Measurements from ENCODE around the gene COL5A1. TPM values are rescaled to one million over a fixed set of nuclear protein-coding genes. Genes with fewer than 3 reads are reported as not detected.

The COL5A1 gene
- total RNA-seq, 2 donors from 2014 or later, result not detected

DNA sequence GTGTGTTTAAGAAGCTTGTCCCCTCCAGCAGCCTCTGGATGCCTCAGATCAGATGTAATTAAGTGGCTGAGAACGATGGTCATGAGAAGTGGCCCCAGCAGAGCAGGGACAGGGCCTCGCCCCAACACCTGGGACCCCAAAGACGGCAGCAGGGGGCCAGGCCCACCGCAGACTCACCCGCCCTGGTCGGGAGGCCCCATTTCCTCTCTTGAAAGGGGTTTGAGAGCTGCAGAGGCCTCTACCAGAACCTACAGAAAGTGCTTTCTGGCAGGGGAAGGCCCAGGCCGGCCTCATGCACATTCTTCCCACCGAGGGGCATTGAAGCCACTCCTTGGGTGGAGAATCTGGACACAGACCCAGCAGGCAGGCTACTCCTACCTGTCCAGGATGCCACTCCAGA lies 153.8 kb downstream of the COL5A1 start:
- no peaks in the 10 kb centered on the region for H3K36me3 Mint-ChIP-seq
- H3K9me3 Mint-ChIP-seq, result no peaks in the 10 kb centered on the region
- ATAC-seq, result no peak

DNA sequence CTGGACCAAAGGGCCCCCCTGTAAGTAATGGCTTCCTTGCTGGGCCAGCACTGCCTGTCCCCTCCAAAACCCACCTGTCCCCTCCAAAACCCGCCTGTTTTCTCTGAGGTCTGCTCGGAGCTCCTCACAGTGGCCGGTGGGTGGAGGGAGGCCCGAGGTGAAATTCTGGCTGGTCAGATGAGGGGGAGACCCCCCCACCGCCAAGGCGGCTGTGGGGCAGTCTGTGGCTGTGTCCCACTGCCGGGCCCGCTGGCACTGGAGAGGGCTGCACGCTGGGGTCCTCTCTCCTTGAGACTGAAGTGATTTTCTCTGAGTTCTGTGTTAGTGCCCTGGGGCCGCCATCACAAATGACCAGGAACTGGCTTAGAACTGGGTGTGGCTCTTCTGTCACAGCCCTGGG lies 155.3 kb downstream of the COL5A1 start:
- Mint-ChIP-seq H3K4me3 (no peak overlapping the region), H3K27me3 (peaks cover 6 to 13% of the 10 kb centered on the region in 2 donors), H3K4me1 (ENCODE audit: low read depth in 2 of 2) (no peaks in the 10 kb centered on the region), H3K27ac (no peak overlapping the region), H3K36me3 (no peaks in the 10 kb centered on the region), H3K9me3 (no peaks in the 10 kb centered on the region)
- no peak for ATAC-seq
- no peak for DNase-seq (ENCODE audit: low spot score)

More for the DNA sequence above, 153.8 kb downstream of the COL5A1 start:
- no peak for DNase-seq (ENCODE audit: low spot score)
- Mint-ChIP-seq H3K27me3 (peaks cover 10 to 16% of the 10 kb centered on the region in 2 donors), H3K4me1 (ENCODE audit: low read depth in 2 of 2) (no peaks in the 10 kb centered on the region), H3K4me3 (no peak overlapping the region), H3K27ac (no peak overlapping the region)

DNA sequence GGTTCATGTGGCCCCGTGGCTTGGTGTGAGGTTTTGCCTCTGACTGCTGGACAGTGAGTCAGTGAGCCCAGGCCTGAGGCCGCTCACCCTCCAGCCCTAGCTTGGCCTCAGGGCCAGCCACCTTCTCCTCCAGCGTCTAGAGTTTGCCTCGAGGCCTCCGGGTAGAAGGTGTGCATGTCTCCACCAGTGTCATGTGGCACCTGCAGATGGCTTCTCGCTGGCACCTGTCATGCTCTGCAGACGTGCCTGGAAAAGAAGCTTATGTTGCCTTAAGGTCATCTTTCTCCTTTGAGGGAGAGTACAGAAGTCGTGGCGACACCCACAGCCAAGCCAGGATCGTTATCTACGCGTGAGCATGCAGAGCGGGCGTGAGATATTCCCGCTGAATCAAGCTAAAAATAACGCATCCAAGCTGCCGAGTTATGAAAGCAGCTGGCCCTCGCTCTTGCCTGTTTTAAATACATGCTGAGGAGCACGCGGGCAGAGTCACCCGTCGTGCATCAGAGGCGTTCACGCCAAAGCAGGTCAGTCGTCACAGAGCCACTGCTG lies 159.3 kb downstream of the COL5A1 start:
- no peak for ATAC-seq
- Mint-ChIP-seq H3K4me3 (no peak overlapping the region), H3K36me3 (no peaks in the 10 kb centered on the region), H3K27me3 (no peaks in the 10 kb centered on the region), H3K27ac (no peak overlapping the region), H3K4me1 (ENCODE audit: low read depth in 2 of 2) (no peaks in the 10 kb centered on the region), H3K9me3 (no peaks in the 10 kb centered on the region)
- DNase-seq (ENCODE audit: low spot score), result no peak

DNA sequence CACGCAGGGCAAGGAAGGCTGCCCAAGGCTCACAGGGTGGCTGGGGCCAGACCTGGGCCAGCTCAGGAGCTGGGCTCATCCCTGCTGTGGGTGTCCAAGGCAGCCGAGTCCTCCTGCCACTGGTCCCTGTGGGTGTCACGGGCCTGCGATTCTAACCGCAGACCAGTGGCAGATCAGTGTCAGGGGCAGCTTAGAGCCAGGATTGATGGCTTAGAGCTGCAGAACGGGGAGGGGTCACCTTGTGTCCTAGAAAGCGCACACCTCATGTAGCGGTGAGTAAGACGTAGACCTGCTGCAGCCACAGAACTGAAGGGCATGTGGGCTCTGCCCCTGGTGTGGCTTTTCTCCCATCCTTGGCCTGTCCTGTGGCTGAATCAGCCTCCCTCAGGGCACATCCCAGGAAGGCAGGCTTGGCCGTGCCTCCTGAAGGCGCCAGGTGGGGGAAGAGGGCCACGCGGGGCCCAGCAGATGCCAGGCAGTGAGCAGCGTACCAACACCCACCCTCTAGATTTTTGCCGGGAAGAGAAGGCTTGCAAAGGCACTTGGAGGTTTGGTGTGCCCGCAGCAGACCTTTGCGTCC lies 160.7 kb downstream of the COL5A1 start:
- Mint-ChIP-seq H3K9me3 (no peaks in the 10 kb centered on the region), H3K27ac (no peak overlapping the region), H3K36me3 (no peaks in the 10 kb centered on the region), H3K4me1 (ENCODE audit: low read depth in 2 of 2) (no peaks in the 10 kb centered on the region), H3K27me3 (no peaks in the 10 kb centered on the region), H3K4me3 (no peak overlapping the region)
- no peak for DNase-seq (ENCODE audit: low spot score)
- ATAC-seq, result no peak

DNA sequence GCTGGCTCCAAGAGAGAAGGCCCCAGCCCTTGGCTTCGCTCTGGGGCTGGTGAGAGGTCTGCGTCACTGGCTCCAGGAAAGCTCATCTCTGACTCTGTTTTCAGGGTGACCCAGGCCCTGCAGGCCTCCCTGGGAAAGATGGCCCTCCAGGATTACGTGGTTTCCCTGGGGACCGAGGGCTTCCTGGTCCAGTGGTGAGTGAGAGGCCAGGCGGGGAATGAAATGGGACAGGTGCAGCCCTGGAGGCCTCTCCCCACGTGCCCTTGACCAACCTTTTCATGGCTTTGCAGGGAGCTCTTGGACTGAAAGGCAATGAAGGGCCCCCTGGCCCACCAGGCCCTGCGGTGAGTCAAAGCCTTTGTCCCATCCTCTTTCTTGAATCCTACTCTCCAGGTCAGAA lies 163.3 kb downstream of the COL5A1 start:
- no peak for ATAC-seq
- no peaks in the 10 kb centered on the region for H3K4me1 Mint-ChIP-seq (ENCODE audit: low read depth in 2 of 2)
- H3K9me3 Mint-ChIP-seq, result no peaks in the 10 kb centered on the region
- no peaks in the 10 kb centered on the region for H3K36me3 Mint-ChIP-seq
- no peaks in the 10 kb centered on the region for H3K27me3 Mint-ChIP-seq
- no peak for DNase-seq (ENCODE audit: low spot score)
- H3K27ac Mint-ChIP-seq, result no peak overlapping the region
- no peak overlapping the region for H3K4me3 Mint-ChIP-seq

DNA sequence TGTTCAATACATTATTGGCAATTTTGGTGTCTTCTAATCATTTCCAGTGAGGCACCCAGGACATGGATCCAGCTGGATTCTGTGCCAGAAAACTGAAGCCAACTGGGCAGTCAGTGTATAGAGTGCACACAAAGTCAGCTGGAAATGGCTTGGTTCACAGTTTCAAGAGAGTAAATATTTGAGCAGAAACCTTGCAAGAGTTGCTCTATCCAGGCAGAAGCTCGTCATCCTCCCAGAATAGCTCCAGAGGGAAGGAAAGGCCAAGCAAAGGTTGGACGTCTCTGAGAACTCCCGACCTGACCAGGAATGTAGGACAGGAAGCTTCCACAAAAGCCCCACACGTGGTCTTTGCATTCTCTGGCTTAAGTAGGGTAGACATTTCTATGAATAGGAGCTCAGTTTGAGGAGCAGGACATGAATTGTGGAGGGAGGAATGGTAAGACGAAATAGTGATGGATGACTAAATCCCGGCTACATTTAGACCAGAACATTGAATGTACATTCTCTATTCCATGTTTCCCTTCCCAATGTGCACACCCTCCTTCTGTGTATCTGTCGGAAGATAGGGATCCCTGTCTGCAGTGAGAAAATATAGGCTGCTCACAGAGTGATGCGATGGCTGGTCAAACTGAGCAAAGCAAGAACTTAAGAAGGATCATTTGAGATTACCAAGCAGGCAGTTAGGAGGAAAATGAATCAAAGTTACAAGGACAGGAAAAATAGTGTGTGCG lies 166.3 kb downstream of the COL5A1 start:
- H3K4me3 Mint-ChIP-seq, result no peak overlapping the region
- no peaks in the 10 kb centered on the region for H3K36me3 Mint-ChIP-seq
- no peaks in the 10 kb centered on the region for H3K4me1 Mint-ChIP-seq (ENCODE audit: low read depth in 2 of 2)
- H3K27me3 Mint-ChIP-seq, result no peaks in the 10 kb centered on the region
- H3K27ac Mint-ChIP-seq, result no peak overlapping the region
- no peaks in the 10 kb centered on the region for H3K9me3 Mint-ChIP-seq
- ATAC-seq (no peak), DNase-seq (ENCODE audit: low spot score) (no peak)

DNA sequence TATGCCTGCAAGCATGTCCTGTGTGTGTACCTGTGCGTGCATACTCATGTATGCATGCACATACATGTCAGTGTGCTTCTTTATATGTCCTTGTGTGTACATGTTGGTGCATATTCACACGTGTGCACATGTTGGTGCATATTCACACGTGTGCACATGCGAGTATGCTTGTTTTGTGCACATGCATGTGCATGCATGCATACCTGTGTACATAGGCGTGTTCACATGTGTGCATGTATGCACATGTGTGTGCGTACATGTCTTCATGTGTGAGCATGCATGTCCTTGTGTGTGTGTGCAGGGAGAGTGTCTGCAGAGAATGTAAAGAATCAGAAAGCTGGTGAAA lies 166.8 kb downstream of the COL5A1 start:
- Mint-ChIP-seq H3K4me3 (no peak overlapping the region), H3K9me3 (no peaks in the 10 kb centered on the region), H3K4me1 (ENCODE audit: low read depth in 2 of 2) (no peaks in the 10 kb centered on the region), H3K27me3 (no peaks in the 10 kb centered on the region), H3K27ac (no peak overlapping the region), H3K36me3 (no peaks in the 10 kb centered on the region)
- DNase-seq (ENCODE audit: low spot score), result no peak
- ATAC-seq, result no peak

DNA sequence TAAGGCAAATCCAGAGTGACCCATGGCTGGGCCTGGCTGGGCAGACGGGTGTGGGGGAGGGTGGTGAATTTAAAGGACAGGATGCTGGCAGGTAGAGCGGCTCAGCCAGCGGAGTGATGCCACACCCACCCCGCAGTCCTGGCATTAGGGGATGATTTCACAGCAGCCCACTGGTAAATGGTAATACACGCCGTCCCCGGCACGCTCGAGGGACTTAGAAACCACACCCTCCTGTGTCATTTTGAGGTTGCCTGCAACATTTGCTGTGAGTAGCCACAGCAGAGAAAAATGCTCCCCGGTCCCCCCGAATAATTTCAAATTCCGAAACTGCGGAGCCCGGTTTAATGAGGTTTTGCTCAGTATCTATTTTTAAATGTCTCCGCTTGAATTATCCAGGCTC lies 167.7 kb downstream of the COL5A1 start:
- H3K4me3 Mint-ChIP-seq, result no peak overlapping the region
- ATAC-seq, result no peak
- H3K4me1 Mint-ChIP-seq (ENCODE audit: low read depth in 2 of 2), result no peaks in the 10 kb centered on the region
- H3K27me3 Mint-ChIP-seq, result no peaks in the 10 kb centered on the region
- no peaks in the 10 kb centered on the region for H3K9me3 Mint-ChIP-seq
- no peak for DNase-seq (ENCODE audit: low spot score)
- no peak overlapping the region for H3K27ac Mint-ChIP-seq
- H3K36me3 Mint-ChIP-seq, result no peaks in the 10 kb centered on the region

DNA sequence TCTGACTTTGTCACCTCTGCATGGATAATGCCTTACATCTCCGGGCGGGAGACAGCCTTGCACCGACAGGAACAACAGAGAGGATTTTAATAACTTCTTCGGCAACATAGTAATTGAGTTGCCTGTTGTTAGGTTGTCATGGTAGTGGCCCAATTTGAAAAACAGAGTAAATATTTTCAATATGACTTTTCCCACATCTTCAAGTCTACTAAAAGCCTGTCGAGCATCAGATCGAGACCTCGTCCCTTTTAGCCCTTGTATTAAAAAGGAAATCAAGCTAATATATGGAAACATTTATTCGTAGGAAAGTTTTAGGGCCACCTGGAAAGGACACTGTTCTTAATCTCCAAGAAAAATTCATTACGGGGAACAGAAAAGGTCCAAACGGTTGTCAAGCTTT lies 168.2 kb downstream of the COL5A1 start:
- Mint-ChIP-seq H3K27me3 (no peaks in the 10 kb centered on the region), H3K4me1 (ENCODE audit: low read depth in 2 of 2) (no peaks in the 10 kb centered on the region), H3K4me3 (no peak overlapping the region), H3K27ac (no peak overlapping the region), H3K9me3 (no peaks in the 10 kb centered on the region), H3K36me3 (no peaks in the 10 kb centered on the region)
- no peak for DNase-seq (ENCODE audit: low spot score)
- no peak for ATAC-seq

DNA sequence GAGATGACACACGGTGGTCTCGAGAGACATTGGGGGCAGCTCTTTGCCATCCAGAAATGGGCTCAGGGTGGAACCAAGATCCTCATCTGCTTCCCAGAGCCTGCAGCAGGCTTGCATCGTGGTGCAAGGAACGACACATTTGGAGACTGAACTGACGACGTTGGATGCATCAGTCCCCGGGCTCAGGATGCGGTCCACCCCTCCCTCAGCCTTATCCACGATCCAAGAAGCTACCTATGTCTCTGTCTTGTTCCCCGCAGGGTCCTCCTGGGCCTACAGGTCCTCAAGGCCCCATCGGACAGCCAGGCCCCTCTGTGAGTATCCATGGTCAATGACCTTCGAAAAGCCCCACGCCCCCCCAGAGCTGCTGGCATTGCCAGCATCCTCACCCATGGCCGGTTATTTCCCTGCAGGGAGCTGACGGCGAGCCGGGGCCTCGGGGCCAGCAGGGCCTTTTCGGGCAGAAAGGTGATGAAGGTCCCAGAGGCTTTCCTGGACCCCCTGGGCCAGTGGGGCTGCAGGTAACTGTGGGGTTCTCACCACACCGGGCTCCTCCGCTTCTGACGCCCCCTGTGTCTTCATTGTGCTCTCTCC lies 169.6 kb downstream of the COL5A1 start:
- H3K27me3 Mint-ChIP-seq, result no peaks in the 10 kb centered on the region
- no peak overlapping the region for H3K4me3 Mint-ChIP-seq
- no peaks in the 10 kb centered on the region for H3K9me3 Mint-ChIP-seq
- H3K27ac Mint-ChIP-seq, result no peak overlapping the region
- no peaks in the 10 kb centered on the region for H3K4me1 Mint-ChIP-seq (ENCODE audit: low read depth in 2 of 2)
- ATAC-seq (no peak), DNase-seq (ENCODE audit: low spot score) (no peak)
- no peaks in the 10 kb centered on the region for H3K36me3 Mint-ChIP-seq

DNA sequence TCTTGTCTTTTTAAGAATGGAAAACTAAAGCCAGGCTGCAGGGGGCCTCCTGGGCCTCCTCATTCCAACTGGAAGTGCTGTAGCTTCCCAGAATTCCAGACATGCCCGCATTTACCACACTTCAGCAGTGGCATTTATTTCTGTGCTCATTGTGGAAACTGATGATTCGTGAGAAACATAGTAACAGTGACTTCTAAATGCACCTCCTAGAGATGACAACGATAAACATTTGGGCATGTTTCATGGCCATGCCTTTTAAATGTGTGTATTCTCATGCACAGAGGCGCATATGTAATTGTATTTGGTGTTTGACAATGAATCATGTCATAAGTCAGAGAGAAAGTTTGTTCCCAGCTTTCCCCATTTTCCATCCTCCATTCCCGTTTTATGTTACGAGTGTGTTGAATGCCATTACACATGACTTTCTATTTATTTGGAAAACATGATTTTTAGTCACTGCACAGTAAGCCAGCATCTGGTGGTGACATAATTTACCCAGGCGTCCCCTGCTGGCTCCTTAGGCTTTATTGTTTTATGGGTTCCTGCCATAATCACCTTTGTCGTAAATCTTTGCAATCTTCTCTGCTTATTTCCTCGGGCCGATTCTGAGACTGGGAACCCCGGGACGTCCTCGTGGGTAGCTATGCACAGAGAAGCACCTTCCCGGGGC lies 170.2 kb downstream of the COL5A1 start:
- no peak for DNase-seq (ENCODE audit: low spot score)
- Mint-ChIP-seq H3K36me3 (no peaks in the 10 kb centered on the region), H3K27ac (no peak overlapping the region), H3K27me3 (no peaks in the 10 kb centered on the region), H3K4me3 (no peak overlapping the region), H3K9me3 (no peaks in the 10 kb centered on the region), H3K4me1 (ENCODE audit: low read depth in 2 of 2) (no peaks in the 10 kb centered on the region)
- no peak for ATAC-seq

DNA sequence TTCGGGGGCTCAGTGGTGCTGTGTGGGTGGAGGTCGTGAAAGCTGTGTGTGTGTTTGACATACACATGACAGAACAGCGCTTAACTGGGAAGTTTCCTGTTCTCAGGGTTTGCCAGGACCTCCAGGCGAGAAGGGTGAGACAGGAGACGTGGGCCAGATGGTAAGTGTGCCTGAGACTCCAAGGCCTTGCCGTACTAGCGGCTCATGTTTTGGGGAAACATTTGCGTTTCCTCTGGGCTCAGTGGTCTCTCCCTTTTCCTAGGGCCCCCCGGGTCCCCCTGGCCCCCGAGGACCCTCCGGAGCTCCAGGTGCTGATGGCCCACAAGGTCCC lies 170.7 kb downstream of the COL5A1 start:
- Mint-ChIP-seq H3K27me3 (no peaks in the 10 kb centered on the region), H3K9me3 (no peaks in the 10 kb centered on the region), H3K36me3 (no peaks in the 10 kb centered on the region), H3K4me1 (ENCODE audit: low read depth in 2 of 2) (no peaks in the 10 kb centered on the region), H3K4me3 (no peak overlapping the region), H3K27ac (no peak overlapping the region)
- no peak for DNase-seq (ENCODE audit: low spot score)
- ATAC-seq, result no peak

DNA sequence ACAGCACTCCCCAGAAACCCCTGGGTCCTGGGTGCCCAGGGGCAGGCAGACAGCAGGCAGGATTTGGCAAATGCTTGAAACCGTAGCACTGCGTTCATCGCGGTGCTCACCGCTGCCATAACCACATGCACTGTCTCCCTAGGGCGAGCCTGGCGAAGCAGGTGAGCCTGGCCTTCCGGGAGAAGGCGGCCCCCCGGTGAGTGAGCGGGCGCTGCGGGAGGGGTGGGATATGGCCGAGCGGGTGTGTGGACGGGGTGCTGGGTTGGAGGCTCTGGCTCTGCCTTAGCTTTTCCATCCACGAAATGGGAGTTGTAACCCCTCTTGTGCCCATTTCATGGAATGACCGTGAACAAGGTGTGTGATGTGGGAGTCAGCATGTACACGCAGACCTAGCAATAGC lies 172.2 kb downstream of the COL5A1 start:
- no peak overlapping the region for H3K4me3 Mint-ChIP-seq
- DNase-seq (ENCODE audit: low spot score) (no peak), ATAC-seq (peak in 1 of 2 donors; percentile 2)
- no peak overlapping the region for H3K27ac Mint-ChIP-seq
- H3K36me3 Mint-ChIP-seq, result no peaks in the 10 kb centered on the region
- no peaks in the 10 kb centered on the region for H3K4me1 Mint-ChIP-seq (ENCODE audit: low read depth in 2 of 2)
- no peaks in the 10 kb centered on the region for H3K27me3 Mint-ChIP-seq
- H3K9me3 Mint-ChIP-seq, result no peaks in the 10 kb centered on the region

DNA sequence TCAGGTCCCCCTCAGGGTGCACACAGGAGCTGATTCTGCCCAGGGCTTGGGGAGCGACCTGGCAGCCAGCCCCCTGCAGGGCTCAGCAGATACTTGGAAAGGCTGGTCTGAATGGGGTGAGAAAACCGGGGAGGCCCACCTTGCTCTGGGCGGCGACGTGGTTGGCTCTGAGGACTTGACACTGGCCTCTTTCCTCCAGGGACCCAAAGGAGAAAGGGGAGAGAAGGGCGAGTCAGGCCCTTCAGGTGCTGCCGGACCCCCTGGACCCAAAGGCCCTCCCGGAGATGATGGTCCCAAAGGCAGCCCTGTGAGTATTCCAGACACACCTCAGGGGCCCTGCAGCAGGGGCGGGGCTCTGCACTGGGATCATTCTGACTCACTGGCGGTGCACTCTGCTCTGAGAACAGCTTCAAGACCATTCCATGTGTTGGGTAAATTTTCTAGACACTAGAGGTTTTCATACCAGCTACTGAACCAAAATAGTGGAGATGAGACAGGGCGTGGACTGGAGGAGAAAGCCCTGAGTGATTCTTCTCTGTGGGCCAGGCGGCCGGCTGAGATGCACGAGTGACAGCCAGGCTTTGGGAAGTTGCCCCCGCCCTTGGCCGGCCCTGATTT lies 173.1 kb downstream of the COL5A1 start:
- Mint-ChIP-seq H3K4me3 (no peak overlapping the region), H3K4me1 (ENCODE audit: low read depth in 2 of 2) (no peaks in the 10 kb centered on the region), H3K27ac (no peak overlapping the region), H3K36me3 (no peaks in the 10 kb centered on the region), H3K9me3 (no peaks in the 10 kb centered on the region), H3K27me3 (no peaks in the 10 kb centered on the region)
- ATAC-seq (no peak), DNase-seq (ENCODE audit: low spot score) (no peak)

Data from natural killer cell treated with Interleukin-12 subunit alpha and Interleukin-12 subunit beta and Interleukin-15 and Interleukin-18, amount 100 ng/mL, for 72 hours (primary cell).